K562 (cell line): Measurements from ENCODE around the gene KRT76. TPM values are rescaled to one million over a fixed set of nuclear protein-coding genes. Genes with fewer than 3 reads are reported as not detected.

Source experiments
- ATAC-seq: fragments of 200-7000 bp; cut with Tn5 transposase; 3 replicates; pipeline ENCODE4 v1.9.1; 2020; ENCODE audit warnings: moderate library complexity
- BruUV-seq: library from RNA; stranded (reverse); fragments of 400-500 nt; replicated peaks from 2 replicates; lab custom pipeline; 2021; lab: Mats Ljungman, UMichigan
- CTCF ChIA-PET: fragments of 300-600 bp; formaldehyde crosslinking; extraction: SDS; loops from one replicate; lab custom pipeline; 2021; ENCODE audit warnings: low intra/inter-chr PET ratio; lab: Yijun Ruan, JAX
- POLR2A ChIA-PET: fragments of 300-600, 350-650 bp; sonication (Branson Sonifier 250); formaldehyde crosslinking; extraction: SDS; loops from one replicate; lab custom pipeline; 2021; ENCODE audit warnings: antibody characterized with exemption, inconsistent platforms; lab: Yijun Ruan, JAX
- DNase-seq, 4 experiments: peaks; one replicate each; pipeline versions ENCODE4 v3.0.0 to v3.0.0-alpha.2; 2011 to 2018; ENCODE audit warnings: low spot score in 3 of 4, mixed read lengths in 3 of 4; ENCODE audit errors: extremely low read depth in 1 of 4
- FAIRE-seq: peaks from 2 replicates; lab custom pipeline; 2011; peaks lifted over from hg19 to GRCh38; lab: Jason Lieb, UNC
- H2AFZ ChIP-seq: 2 replicates; pipeline ENCODE4 v1.6.0; 2011; ENCODE audit warnings: low read depth, low read length, control low read depth, inconsistent platforms
- H3K27ac ChIP-seq: fragments of 200-600 bp; 3 replicates; pipeline ENCODE4 v1.8.0; 2011; ENCODE audit warnings: low read depth, mild to moderate bottlenecking, control low read depth, inconsistent platforms, low read length, moderate library complexity, mixed read lengths; ENCODE audit errors: extremely low read depth
- H3K27me3 ChIP-seq, 2 experiments: fragments of 300-600 bp in 1 of 2; 2 replicates in 1 of 2; 3 replicates in 1 of 2; pipeline versions ENCODE4 v1.6.0 to v1.8.0; 2011; ENCODE audit warnings: inconsistent platforms in 2 of 2, low read length in 2 of 2, mild to moderate bottlenecking in 1 of 2, mixed read lengths in 1 of 2, moderate library complexity in 1 of 2; ENCODE audit not compliant: control insufficient read depth in 2 of 2, insufficient read depth in 2 of 2
- H3K36me3 ChIP-seq: fragments of 300-600 bp; 3 replicates; pipeline ENCODE4 v1.8.0; 2011; ENCODE audit warnings: mild to moderate bottlenecking, low read length, inconsistent platforms; ENCODE audit not compliant: control insufficient read depth, insufficient read depth
- H3K4me1 ChIP-seq, 2 experiments: fragments of 200-600 bp in 1 of 2; replicated peaks in 1 of 2; 2 replicates in 1 of 2; 3 replicates in 1 of 2; pipeline versions ENCODE4 v1.5.1 to v1.8.0; 2011; ENCODE audit warnings: inconsistent platforms in 2 of 2, low read length in 2 of 2, mild to moderate bottlenecking in 1 of 2, mixed read lengths in 1 of 2, moderate library complexity in 1 of 2; ENCODE audit not compliant: control insufficient read depth in 2 of 2, insufficient read depth in 2 of 2
- H3K4me2 ChIP-seq: 2 replicates; pipeline ENCODE4 v1.6.1; 2011; ENCODE audit warnings: low read length, control low read depth, inconsistent platforms, mixed read lengths; ENCODE audit not compliant: insufficient read depth
- H3K4me3 ChIP-seq: fragments of 200-600 bp; sonication (generic), shearing (Covaris generic); 2 replicates; pipeline ENCODE4 v1.5.1; 2016; ENCODE audit warnings: control low read depth, inconsistent platforms
- H3K79me2 ChIP-seq: fragments of 200-600 bp; 3 replicates; pipeline ENCODE4 v1.8.0; 2011; ENCODE audit warnings: low read length, inconsistent platforms; ENCODE audit not compliant: control insufficient read depth, insufficient read depth
- H3K9ac ChIP-seq, 2 experiments: 2 replicates each; pipeline versions ENCODE4 v1.6.0 to v1.6.1; 2011; ENCODE audit warnings: low read depth in 2 of 2, low read length in 2 of 2, control low read depth in 1 of 2, inconsistent platforms in 1 of 2, mild to moderate bottlenecking in 1 of 2, mixed read lengths in 1 of 2; ENCODE audit not compliant: insufficient read depth in 1 of 2
- H3K9me1 ChIP-seq: one replicate; pipeline ENCODE4 v1.6.0; 2011; ENCODE audit warnings: inconsistent platforms, mild to moderate bottlenecking, low read length, moderate library complexity; ENCODE audit not compliant: control insufficient read depth, insufficient read depth
- H3K9me3 ChIP-seq: replicated peaks from 2 replicates; pipeline ENCODE4 v1.5.1; 2011; ENCODE audit warnings: low read depth, low read length, inconsistent platforms; ENCODE audit not compliant: control insufficient read depth, insufficient read depth
- H4K20me1 ChIP-seq: replicated peaks from 2 replicates; pipeline ENCODE4 v1.6.1; 2011; ENCODE audit warnings: low read length, inconsistent platforms, mixed read lengths; ENCODE audit not compliant: control insufficient read depth, insufficient read depth
- CBX3 ChIP-seq, 2 experiments: IDR thresholded peaks; 1 replicate in 1 of 2; 2 replicates in 1 of 2; pipeline ENCODE4 v1.6.1; 2012; ENCODE audit warnings: inconsistent platforms in 2 of 2, low read length in 2 of 2, borderline replicate concordance in 1 of 2, control low read depth in 1 of 2
- CTCF ChIP-seq, 3 experiments: IDR thresholded peaks in 2 of 3; conservative IDR thresholded peaks in 1 of 3; 2 replicates each; pipeline ENCODE4 v1.5.1; 2011 to 2012; ENCODE audit warnings: low read length in 3 of 3, mild to moderate bottlenecking in 3 of 3, control low read depth in 2 of 3, improper control_type of control experiment in 1 of 3, inconsistent platforms in 1 of 3, low read depth in 1 of 3, mixed read lengths in 1 of 3, moderate library complexity in 1 of 3; ENCODE audit not compliant: insufficient read depth in 2 of 3
- FOXP4 ChIP-seq: sonication (generic); formaldehyde crosslinking; IDR thresholded peaks from 2 replicates; pipeline ENCODE4 v1.8.0; 2022; ENCODE audit warnings: mild to moderate bottlenecking, missing genetic modification reagents, borderline replicate concordance
- KDM5B ChIP-seq: fragments of 200-600 bp; sonication (generic); IDR thresholded peaks from 2 replicates; pipeline ENCODE4 v1.6.1; 2012; ENCODE audit warnings: low read depth, mild to moderate bottlenecking, moderate library complexity, low read length, control low read depth, inconsistent platforms; ENCODE audit not compliant: insufficient replicate concordance
- MCM7 ChIP-seq, 2 experiments: fragments of 450-650 bp; IDR thresholded peaks; 2 replicates each; pipeline ENCODE4 v1.6.1; 2016 to 2018
- MLX ChIP-seq, 2 experiments: fragments of 450-650 bp in 1 of 2; sonication (generic) in 1 of 2; formaldehyde crosslinking; conservative IDR thresholded peaks; 2 replicates each; pipeline versions ENCODE4 v1.4.0 to v1.8.1; 2020 to 2022; ENCODE audit warnings: mild to moderate bottlenecking in 1 of 2, missing genetic modification reagents in 1 of 2
- NR3C1 ChIP-seq: sonication (generic); formaldehyde crosslinking; IDR thresholded peaks from 2 replicates; pipeline ENCODE4 v1.8.1; 2022; ENCODE audit warnings: missing genetic modification reagents
- RBM34 ChIP-seq: fragments of 200-400 bp; formaldehyde crosslinking; IDR thresholded peaks from 2 replicates; pipeline ENCODE4 v1.6.1; 2018; ENCODE audit warnings: low read length, borderline replicate concordance; ENCODE audit not compliant: insufficient read depth
- RFX5 ChIP-seq: IDR thresholded peaks from 2 replicates; pipeline ENCODE4 v1.6.1; 2011; ENCODE audit warnings: low read depth, mild to moderate bottlenecking, improper control_type of control experiment, low read length
- SUPT5H ChIP-seq: fragments of 450-650 bp; IDR thresholded peaks from 2 replicates; pipeline ENCODE4 v1.6.1; 2016
- ZBTB7A ChIP-seq: IDR thresholded peaks from 2 replicates; pipeline ENCODE4 v1.6.1; 2011; ENCODE audit warnings: low read depth, mild to moderate bottlenecking, low read length, moderate library complexity, borderline replicate concordance; ENCODE audit not compliant: control insufficient read depth
- ZNF197 ChIP-seq: fragments of 200-800 bp; sonication (Bioruptor generic); IDR thresholded peaks from 2 replicates; pipeline ENCODE4 v1.6.1; 2016; ENCODE audit warnings: low read depth, missing genetic modification characterization, missing compliant biosample characterization
- ZNF232 ChIP-seq: sonication (generic); formaldehyde crosslinking; IDR thresholded peaks from 2 replicates; pipeline ENCODE4 v1.8.0; 2022; ENCODE audit warnings: mild to moderate bottlenecking, missing genetic modification reagents
- ZNF253 ChIP-seq: fragments of 250-450 bp; sonication (Bioruptor Pico); conservative IDR thresholded peaks from 2 replicates; pipeline ENCODE4 v1.6.1; 2021; ENCODE audit warnings: mild to moderate bottlenecking
- ZNF395 ChIP-seq: fragments of 200-800 bp; sonication (Bioruptor generic); IDR thresholded peaks from 2 replicates; pipeline ENCODE4 v1.6.1; 2017; ENCODE audit warnings: missing genetic modification characterization, missing compliant biosample characterization
- WGBS: fragments of 100-300 bp; shearing (Covaris generic); methylation state at CpG from one replicate; pipeline ENCODE4 v1.1.6; 2016; ENCODE audit warnings: low coverage, mixed read lengths; ENCODE audit not compliant: insufficient coverage; ENCODE audit errors: missing lambda C conversion rate; 5-methylcytosine and 5-hydroxymethylcytosine counted together
- in situ Hi-C: fragments of 300-500 bp; cut with MboI; formaldehyde crosslinking; loops from 4 replicates; pipeline ENCODE4 v1.15.0; 2018; ENCODE audit warnings: inconsistent platforms, mixed read lengths
- intact Hi-C: fragments of 100-400 bp; cut with micrococcal nuclease; formaldehyde crosslinking; loops from 2 replicates; pipeline ENCODE4 v1.14.2; 2022
- polyA plus RNA-seq, 8 experiments: library from polyadenylated mRNA; depleted of rRNA in 4 of 8; stranded (reverse) in 5 of 8; unstranded in 3 of 8; fragments of >200 nt; fragmentation: Nextera tagmentation in 2 of 8; fragmentation: Illumina TruSeq in 1 of 8; extraction: Ambion mirVana in 2 of 8; extraction: Trizol in 1 of 8; gene quantifications; 2 replicates each; pipeline versions ENCODE4 v1.2.1 to v1.2.3, GENCODE V29; 2011 to 2014; ENCODE audit warnings: inconsistent platforms in 1 of 8, missing spikeins in 1 of 8
- total RNA-seq, 7 experiments: library from RNA; depleted of rRNA in 6 of 7; stranded (reverse); fragments of >200 nt in 6 of 7; fragmentation: Illumina TruSeq in 2 of 7; extraction: Trizol in 2 of 7; gene quantifications; 2 replicates each; pipeline versions ENCODE4 v1.2.1 to v1.2.3, GENCODE V29; 2011 to 2021; ENCODE audit warnings: low replicate concordance in 1 of 7

Gene KRT76
- total and polyA plus RNA-seq, 9 of the 15 experiments (the other 6 are each of a cell fraction or from before 2014, with no cell fraction given): not detected

- H3K36me3 ChIP-seq: no peaks in the 10 kb centered on the region
- peaks cover 2 to 8% of the 10 kb centered on the region in 2 experiments; a peak in 1 of 5 replicates for H3K27me3 ChIP-seq
- no TSS peak for BruUV-seq
- no peaks in the 10 kb centered on the region for H3K4me1 ChIP-seq
- no peak overlapping the region for H3K4me3 ChIP-seq
- TF ChIP-seq MCM7 (IDR thresholded peaks at IDR 0.05): no peak
- TF ChIP-seq CTCF (IDR thresholded peaks at IDR 0.05 in 2 of 3, conservative IDR thresholded peaks at IDR 0.05 in 1 of 3; ENCODE audit: insufficient read depth in 2 of 3, low read depth in 1 of 3, low read length in 3 of 3): no peak
- no peak for TF ChIP-seq ZNF395 (CRISPR knock-in tag)
- TF ChIP-seq FOXP4 (CRISPR knock-in tag): no peak
- TF ChIP-seq KDM5B: no peak
- TF ChIP-seq ZBTB7A: no peak
- no peak for TF ChIP-seq CBX3 (IDR thresholded peaks at IDR 0.05; ENCODE audit: borderline replicate concordance in 1 of 2, low read length in 2 of 2)
- TF ChIP-seq ZNF253: no peak
- TF ChIP-seq MLX (CRISPR knock-in tag; conservative IDR thresholded peaks at IDR 0.05): no peak
- no peak for TF ChIP-seq SUPT5H
- no peak for TF ChIP-seq RBM34
- no peak for TF ChIP-seq ZNF232 (CRISPR knock-in tag)
- TF ChIP-seq NR3C1 (CRISPR knock-in tag): no peak
- TF ChIP-seq ZNF197 (CRISPR knock-in tag): no peak
- TF ChIP-seq RFX5: no peak
- in situ Hi-C loops: no loop called here
- POLR2A ChIA-PET: interaction anchor here (0.6 kb wide), 1 partner anchor 127 kb away, joined by 4 read pairs; no protein-coding TSS in a partner anchor
- no peak overlapping the region for H3K27ac ChIP-seq
- CTCF ChIA-PET: no interaction called here
- no peaks in the 10 kb centered on the region for H3K9me3 ChIP-seq
- DNase-seq (no peak), FAIRE-seq (no peak), ATAC-seq (no peak)
- intact Hi-C loops: no loop called here
- H2AFZ ChIP-seq: no peak overlapping the region
- no peaks in the 10 kb centered on the region for H4K20me1 ChIP-seq
- H3K9ac ChIP-seq: no peak overlapping the region
- 4% methylated on average over 2 of the region's 2 CpGs for WGBS
- H3K4me2 ChIP-seq: no peak overlapping the region
- no peaks in the 10 kb centered on the region for H3K79me2 ChIP-seq
- no peaks in the 10 kb centered on the region for H3K9me1 ChIP-seq
Observed at GRCh38 chr12:52752516-52752915, 24.6 kb downstream of the KRT76 start.
